HG03520 (cell line): ENCODE data around the gene PADI2.

Experiments
- ATAC-seq: cut with Tn5 transposase; IDR thresholded peaks from one replicate; pipeline ENCODE4 v1.9.1; 2021; ENCODE audit warnings: mild to moderate bottlenecking, moderate library complexity; ENCODE audit not compliant: unreplicated experiment

Gene PADI2

GRCh38 chr1:17140279-17140678 lies 21.0 kb upstream of the PADI2 start:
- no peak for ATAC-seq

- no peak for ATAC-seq
Measured at GRCh38 chr1:17139637-17140036, 20.4 kb upstream of the PADI2 start.

- no peak for ATAC-seq
Measured at GRCh38 chr1:17137441-17137840, 18.2 kb upstream of the PADI2 start.

- ATAC-seq: no peak
Measured at GRCh38 chr1:17136936-17137335, 17.7 kb upstream of the PADI2 start.

GRCh38 chr1:17136145-17136544 lies 16.9 kb upstream of the PADI2 start:
- ATAC-seq: no peak

- ATAC-seq: no peak
Measured at GRCh38 chr1:17135530-17135929, 16.3 kb upstream of the PADI2 start.

GRCh38 chr1:17134724-17135123 lies 15.5 kb upstream of the PADI2 start:
- ATAC-seq: no peak

GRCh38 chr1:17134034-17134433 lies 14.8 kb upstream of the PADI2 start:
- no peak for ATAC-seq

GRCh38 chr1:17130138-17130635 lies 10.9 kb upstream of the PADI2 start:
- ATAC-seq: no peak

GRCh38 chr1:17128361-17128760 lies 9.1 kb upstream of the PADI2 start:
- no peak for ATAC-seq

- ATAC-seq: no peak
Measured at GRCh38 chr1:17125756-17126237, 6.5 kb upstream of the PADI2 start.

GRCh38 chr1:17123196-17124045 lies 4.2 kb upstream of the PADI2 start:
- ATAC-seq: no peak

- no peak for ATAC-seq
Measured at GRCh38 chr1:17122521-17123164, 3.4 kb upstream of the PADI2 start.

- ATAC-seq: no peak
Measured at GRCh38 chr1:17121881-17122280, 2.6 kb upstream of the PADI2 start.

- ATAC-seq: no peak
Measured at GRCh38 chr1:17120962-17121837, 1.9 kb upstream of the PADI2 start.

GRCh38 chr1:17120481-17120877 lies 1.2 kb upstream of the PADI2 start:
- ATAC-seq: no peak

- ATAC-seq: no peak
Measured at GRCh38 chr1:17119773-17120480, 676 bp upstream of the PADI2 start.

GRCh38 chr1:17118706-17119075 lies 560 bp downstream of the PADI2 start:
- ATAC-seq: no peak

- no peak for ATAC-seq
Measured at GRCh38 chr1:17118268-17118667, 983 bp downstream of the PADI2 start.

GRCh38 chr1:17117451-17118265 lies 1.6 kb downstream of the PADI2 start:
- ATAC-seq: no peak
